B cell (primary cell): ENCODE results near the gene SLC6A4. TPM values are rescaled to one million over a fixed set of nuclear protein-coding genes. Genes with fewer than 3 reads are reported as not detected.

Experiments
- ATAC-seq: fragments of 200-7000 bp; cut with Tn5 transposase; one replicate; pipeline ENCODE4 v1.10.0; 2021; ENCODE audit warnings: low read depth, mild to moderate bottlenecking, moderate number of reproducible peaks, moderate library complexity
- CTCF ChIA-PET: fragments of 350-600 bp; sonication (Branson Sonifier 250); formaldehyde crosslinking; loops from one replicate; lab custom pipeline; 2021; ENCODE audit warnings: antibody characterized with exemption, inconsistent platforms; lab: Charles Lee
- POLR2A ChIA-PET: fragments of 350-600 bp; sonication (Branson Sonifier 250); formaldehyde crosslinking; loops from one replicate; lab custom pipeline; 2021; ENCODE audit warnings: antibody characterized with exemption; lab: Charles Lee
- DNase-seq: peaks from one replicate; pipeline ENCODE4 v3.0.0; 2013
- H2AFZ ChIP-seq: 2 replicates; pipeline ENCODE4 v1.6.1; 2012; ENCODE audit warnings: mild to moderate bottlenecking, low read depth, low read length; ENCODE audit not compliant: insufficient read depth, poor library complexity, severe bottlenecking
- H3K27ac ChIP-seq, 2 donors: 1 replicate in 1 of 2; 2 replicates in 1 of 2; pipeline ENCODE4 v1.5.1; 2012 to 2013; ENCODE audit warnings: low read length in 2 of 2, mild to moderate bottlenecking in 2 of 2, moderate library complexity in 1 of 2
- H3K27me3 ChIP-seq, 4 experiments: fragments of 200-600 bp in 1 of 4; sonication (generic) in 1 of 4; replicated peaks in 1 of 4; 1 replicate in 2 of 4; 2 replicates in 2 of 4; pipeline versions ENCODE4 v1.6.1 to v1.7.0; 2013 to 2016; ENCODE audit warnings: low read length in 3 of 4, mild to moderate bottlenecking in 2 of 4, mixed read lengths in 1 of 4, moderate library complexity in 1 of 4; ENCODE audit not compliant: insufficient read depth in 4 of 4, control insufficient read depth in 3 of 4; ENCODE audit errors: control extremely low read depth in 1 of 4
- H3K36me3 ChIP-seq, 2 experiments: replicated peaks in 1 of 2; 1 replicate in 1 of 2; 2 replicates in 1 of 2; pipeline versions ENCODE4 v1.6.1 to v1.7.1; 2013; ENCODE audit warnings: low read length in 1 of 2; ENCODE audit not compliant: insufficient read depth in 2 of 2, control insufficient read depth in 1 of 2; ENCODE audit errors: control extremely low read depth in 1 of 2, extremely low read depth in 1 of 2
- H3K4me1 ChIP-seq, 2 donors: fragments of 200-600 bp in 1 of 2; sonication (generic) in 1 of 2; 1 replicate in 1 of 2; 2 replicates in 1 of 2; pipeline versions ENCODE4 v1.5.1 to v1.6.1; 2013 to 2017; ENCODE audit warnings: low read length in 2 of 2; ENCODE audit not compliant: control insufficient read depth in 2 of 2, insufficient read depth in 2 of 2
- H3K4me2 ChIP-seq: replicated peaks from 2 replicates; pipeline ENCODE3; 2012; ENCODE audit warnings: mild to moderate bottlenecking, low read depth, low read length; ENCODE audit not compliant: poor library complexity, severe bottlenecking
- H3K4me3 ChIP-seq, 5 experiments: fragments of 200-600 bp in 1 of 5; sonication (generic) in 1 of 5; 1 replicate in 3 of 5; 2 replicates in 2 of 5; pipeline versions ENCODE4 v1.5.1 to v1.7.0; 2011 to 2016; ENCODE audit warnings: low read length in 4 of 5, mild to moderate bottlenecking in 4 of 5, low read depth in 2 of 5, control low read depth in 1 of 5, moderate library complexity in 1 of 5; ENCODE audit not compliant: insufficient read depth in 1 of 5; ENCODE audit errors: control extremely low read depth in 1 of 5, extremely low read depth in 1 of 5
- H3K79me2 ChIP-seq: fragments of 200-600 bp; sonication (generic); one replicate; pipeline ENCODE4 v1.6.0; 2016; ENCODE audit warnings: low read length; ENCODE audit not compliant: control insufficient read depth, insufficient read depth
- H3K9ac ChIP-seq: fragments of 200-600 bp; sonication (generic); 2 replicates; pipeline ENCODE4 v1.6.1; 2017; ENCODE audit warnings: mild to moderate bottlenecking, low read length, moderate library complexity
- H3K9me3 ChIP-seq, 3 donors: one replicate each; pipeline versions ENCODE4 v1.6.1 to v1.7.1; 2013; ENCODE audit warnings: low read length in 2 of 3; ENCODE audit not compliant: control insufficient read depth in 2 of 3, insufficient read depth in 1 of 3; ENCODE audit errors: control extremely low read depth in 1 of 3
- H4K20me1 ChIP-seq: 2 replicates; pipeline ENCODE4 v1.6.0; 2012; ENCODE audit warnings: mild to moderate bottlenecking, low read length; ENCODE audit not compliant: insufficient read depth, control insufficient read depth, poor library complexity, severe bottlenecking
- H3K27ac Mint-ChIP-seq: one replicate; pipeline ENCODE4 v1.8.0; 2021; ENCODE audit warnings: mixed read lengths
- H3K27me3 Mint-ChIP-seq: one replicate; pipeline ENCODE4 v1.8.0; 2021; ENCODE audit warnings: mixed read lengths
- H3K4me1 Mint-ChIP-seq: one replicate; pipeline ENCODE4 v1.8.0; 2021; ENCODE audit warnings: mixed read lengths
- H3K4me3 Mint-ChIP-seq: one replicate; pipeline ENCODE4 v1.8.0; 2021; ENCODE audit warnings: mixed read lengths
- H3K9me3 Mint-ChIP-seq: one replicate; pipeline ENCODE4 v1.8.0; 2022; ENCODE audit warnings: mixed read lengths; ENCODE audit not compliant: insufficient read depth
- EZH2 ChIP-seq: IDR thresholded peaks from 2 replicates; pipeline ENCODE4 v1.6.1; 2012; ENCODE audit warnings: borderline replicate concordance, low read depth, mild to moderate bottlenecking, moderate library complexity, low read length; ENCODE audit not compliant: insufficient read depth, poor library complexity, severe bottlenecking
- WGBS: methylation state at CpG from one replicate; pipeline ENCODE4 v1.1.5; 2013; ENCODE audit warnings: missing lambda C conversion rate; ENCODE audit not compliant: insufficient coverage; 5-methylcytosine and 5-hydroxymethylcytosine counted together
- intact Hi-C: fragments of 100-400 bp; cut with micrococcal nuclease; formaldehyde crosslinking; loops from one replicate; pipeline ENCODE4 v1.10.0; 2022
- polyA plus RNA-seq: library from polyadenylated mRNA; depleted of rRNA; stranded (reverse); fragments of >200 nt; gene quantifications from 2 replicates; pipeline ENCODE4 v1.2.3, GENCODE V29; 2012
- total RNA-seq, 2 donors: library from RNA; stranded (reverse); fragments of 120-200 nt in 1 of 2; gene quantifications; 1 replicate in 1 of 2; 2 replicates in 1 of 2; pipeline versions ENCODE4 v1.2.3 to v1.2.4, GENCODE V29; 2013 to 2022
- TF ChIP-seq, protein P1 (sequence below): fragments of 200-600 bp; IDR thresholded peaks from one replicate; pipeline ENCODE4 v1.8.0; 2022; ENCODE audit warnings: antibody characterized with exemption, mild to moderate bottlenecking

SLC6A4 gene
- total and polyA plus RNA-seq, 2 donors (not counting 1 experiment from before 2014, with no cell fraction given), result not detected

DNA sequence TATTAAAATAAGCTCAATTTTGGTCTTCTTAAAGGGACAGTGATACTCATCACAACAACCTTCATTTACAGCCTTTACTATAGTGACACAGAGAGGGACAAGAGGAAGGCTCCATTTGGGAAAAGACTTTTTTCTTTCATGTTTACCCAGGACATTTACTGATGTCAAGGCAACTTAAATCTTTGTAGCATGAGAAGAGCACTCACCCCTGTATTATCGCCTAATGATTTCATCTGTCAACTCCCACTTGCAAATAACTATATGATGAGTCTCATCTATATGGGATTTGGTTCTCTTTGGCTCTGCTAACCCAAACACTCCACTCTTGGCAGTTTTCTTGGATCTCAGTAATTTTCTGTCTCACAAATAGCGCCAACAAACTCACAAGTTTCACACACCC is 32.1 kb upstream of the SLC6A4 start:
- H3K79me2 ChIP-seq, result no peaks in the 10 kb centered on the region
- intact Hi-C loops, result no loop called here
- Mint-ChIP-seq H3K4me3 (no peak overlapping the region), H3K9me3 (no peaks in the 10 kb centered on the region), H3K27me3 (no peaks in the 10 kb centered on the region), H3K27ac (no peak overlapping the region), H3K4me1 (no peaks in the 10 kb centered on the region)
- POLR2A ChIA-PET, result no interaction called here
- no peaks in the 10 kb centered on the region for H4K20me1 ChIP-seq
- peaks cover 0 to 58% of the 10 kb centered on the region in 2 experiments for H3K36me3 ChIP-seq
- CTCF ChIA-PET, result no interaction called here
- 100% methylated on average over 1 of the region's 2 CpGs for WGBS
- H3K4me2 ChIP-seq, result no peak overlapping the region
- H2AFZ ChIP-seq, result no peak overlapping the region
- H3K27me3 ChIP-seq, result no peaks in the 10 kb centered on the region
- DNase-seq (no peak), ATAC-seq (no peak)
- TF ChIP-seq EZH2, result no peak
- TF ChIP-seq, protein P1, sequence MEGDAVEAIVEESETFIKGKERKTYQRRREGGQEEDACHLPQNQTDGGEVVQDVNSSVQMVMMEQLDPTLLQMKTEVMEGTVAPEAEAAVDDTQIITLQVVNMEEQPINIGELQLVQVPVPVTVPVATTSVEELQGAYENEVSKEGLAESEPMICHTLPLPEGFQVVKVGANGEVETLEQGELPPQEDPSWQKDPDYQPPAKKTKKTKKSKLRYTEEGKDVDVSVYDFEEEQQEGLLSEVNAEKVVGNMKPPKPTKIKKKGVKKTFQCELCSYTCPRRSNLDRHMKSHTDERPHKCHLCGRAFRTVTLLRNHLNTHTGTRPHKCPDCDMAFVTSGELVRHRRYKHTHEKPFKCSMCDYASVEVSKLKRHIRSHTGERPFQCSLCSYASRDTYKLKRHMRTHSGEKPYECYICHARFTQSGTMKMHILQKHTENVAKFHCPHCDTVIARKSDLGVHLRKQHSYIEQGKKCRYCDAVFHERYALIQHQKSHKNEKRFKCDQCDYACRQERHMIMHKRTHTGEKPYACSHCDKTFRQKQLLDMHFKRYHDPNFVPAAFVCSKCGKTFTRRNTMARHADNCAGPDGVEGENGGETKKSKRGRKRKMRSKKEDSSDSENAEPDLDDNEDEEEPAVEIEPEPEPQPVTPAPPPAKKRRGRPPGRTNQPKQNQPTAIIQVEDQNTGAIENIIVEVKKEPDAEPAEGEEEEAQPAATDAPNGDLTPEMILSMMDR, result no peak
- H3K4me3 ChIP-seq, result no peak overlapping the region
- H3K4me1 ChIP-seq, result no peaks in the 10 kb centered on the region
- no peak overlapping the region for H3K9ac ChIP-seq
- H3K27ac ChIP-seq, result no peak overlapping the region
- H3K9me3 ChIP-seq, result no peaks in the 10 kb centered on the region

DNA sequence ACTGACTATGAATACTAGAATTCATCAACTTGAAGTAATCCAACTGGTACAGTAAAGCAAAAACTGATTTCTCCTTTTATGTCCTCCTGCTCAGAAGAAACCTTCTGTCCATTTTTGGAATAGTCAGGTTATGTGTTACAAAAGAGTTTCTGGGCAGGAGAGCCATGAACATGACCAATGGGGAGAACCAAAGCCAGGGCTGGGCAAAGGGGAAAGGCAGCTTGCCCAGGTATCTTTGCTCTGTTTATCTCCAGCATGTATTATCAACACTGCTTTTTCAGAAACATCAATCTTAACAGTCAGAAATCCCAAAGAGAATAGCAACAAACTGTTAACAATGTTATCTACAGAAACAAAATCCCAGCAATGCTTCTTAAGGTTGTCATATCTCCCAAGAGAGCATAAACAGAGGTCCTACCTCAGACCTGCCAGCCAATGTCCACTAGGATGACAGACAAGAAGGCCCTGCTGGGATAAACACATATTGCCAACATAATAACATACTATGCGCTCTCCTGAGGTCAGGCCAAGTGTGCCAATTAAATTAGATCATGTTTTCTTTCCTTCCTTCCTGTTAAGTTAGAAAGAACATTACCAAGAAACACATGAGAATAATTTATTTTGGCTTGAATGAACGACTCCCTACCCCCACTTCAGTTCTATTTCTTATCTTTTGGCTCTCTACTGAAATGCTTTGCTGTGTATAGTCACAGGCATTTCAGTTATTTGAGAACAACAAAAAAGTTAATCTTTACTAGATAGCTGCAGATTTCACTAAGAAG is 28.2 kb upstream of the SLC6A4 start:
- H3K4me3 ChIP-seq, result no peak overlapping the region
- H3K36me3 ChIP-seq, result peaks cover 1 to 52% of the 10 kb centered on the region in 2 experiments
- intact Hi-C loops, result no loop called here
- Mint-ChIP-seq H3K4me3 (no peak overlapping the region), H3K9me3 (no peaks in the 10 kb centered on the region), H3K4me1 (no peaks in the 10 kb centered on the region), H3K27me3 (no peaks in the 10 kb centered on the region), H3K27ac (no peak overlapping the region)
- no CpG with 5 or more reads among the region's 2 CpGs for WGBS
- DNase-seq, result no peak
- no peaks in the 10 kb centered on the region for H4K20me1 ChIP-seq
- no peaks in the 10 kb centered on the region for H3K4me1 ChIP-seq
- no peak for ATAC-seq
- ChIA-PET CTCF (interaction anchor here (0.6 kb wide), 1 partner anchor 74 kb away, joined by 3 read pairs; no protein-coding TSS in a partner anchor), POLR2A (no interaction called here)
- no peak overlapping the region for H3K27ac ChIP-seq
- H3K9me3 ChIP-seq, result no peaks in the 10 kb centered on the region
- H3K27me3 ChIP-seq, result no peaks in the 10 kb centered on the region
- H3K79me2 ChIP-seq, result no peaks in the 10 kb centered on the region
- TF ChIP-seq EZH2, result no peak
- TF ChIP-seq, protein P1, result no peak
- H2AFZ ChIP-seq, result no peak overlapping the region
- no peak overlapping the region for H3K4me2 ChIP-seq
- no peak overlapping the region for H3K9ac ChIP-seq
